ENCODE results near the gene NBAS. TPM values are rescaled to one million over a fixed set of nuclear protein-coding genes. Genes with fewer than 3 reads are reported as not detected.

NBAS gene
- total RNA-seq, result 86.4 and 88.1 TPM in 2 replicates

GRCh38 chr2:15560988-15561573, at the start of gene NBAS:
TSS of gene NBAS (minus strand) at chr2:15561334. CDS start at chr2:15561304, 30 bp downstream.

DNA sequence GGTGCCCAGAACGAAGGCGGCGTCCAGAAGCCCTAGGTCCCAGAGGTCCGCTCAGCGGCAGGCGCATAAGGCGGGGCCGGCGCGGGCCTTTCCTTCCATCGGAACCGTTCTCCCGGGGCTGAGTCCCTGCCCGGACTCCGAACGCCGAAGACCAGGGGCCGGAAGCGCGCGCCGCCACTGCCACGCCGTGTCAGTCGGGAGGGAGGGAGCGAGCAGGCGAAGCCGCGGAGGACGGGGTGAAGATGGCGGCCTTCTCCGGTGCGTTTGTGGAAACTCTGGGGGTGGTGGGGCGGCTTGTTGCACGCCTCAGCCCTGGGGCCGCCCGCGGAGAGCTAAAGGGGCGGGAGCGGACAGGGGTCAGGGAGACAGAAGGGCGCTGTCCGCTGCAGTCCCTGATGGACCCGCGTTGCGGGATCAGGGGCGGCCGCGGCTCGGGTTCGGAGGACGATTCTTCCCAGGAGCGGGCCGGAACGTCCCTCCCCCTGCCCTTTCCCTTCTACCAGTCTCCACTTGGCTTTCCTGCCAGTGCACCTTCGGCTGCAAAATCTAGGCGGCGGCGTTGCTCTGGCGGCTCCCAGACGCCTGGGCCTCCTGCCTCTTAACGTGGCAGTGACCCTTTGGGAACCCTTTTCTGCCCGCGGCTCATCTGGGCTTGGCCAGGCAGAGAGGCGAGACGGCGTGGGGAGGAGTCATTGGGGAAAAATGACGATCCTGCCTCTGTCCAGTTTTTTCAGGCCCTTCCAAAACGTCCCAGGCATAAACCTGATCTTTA, 30.7 kb upstream of the NBAS start, which contains the start of gene DDX1:
Gene DDX1 (plus strand): TSS at position 177 of the 772 bp plus-strand sequence. CDS start 66 bp downstream, at position 243.

Other genes with a start within 250 kb of the NBAS start
- gene DDX1, start 30.5 kb upstream of the NBAS start, total RNA-seq, result 82.8 and 83.8 TPM in 2 replicates

All from aortic smooth muscle cell (primary cell).